Midbrain (tissue), 1 donor: Measurements from ENCODE around the gene NOL9.

ENCODE experiments used
- DNase-seq: peaks from one replicate; lab custom pipeline; 2025; lab: John Stamatoyannopoulos, UW

NOL9 gene

DNA sequence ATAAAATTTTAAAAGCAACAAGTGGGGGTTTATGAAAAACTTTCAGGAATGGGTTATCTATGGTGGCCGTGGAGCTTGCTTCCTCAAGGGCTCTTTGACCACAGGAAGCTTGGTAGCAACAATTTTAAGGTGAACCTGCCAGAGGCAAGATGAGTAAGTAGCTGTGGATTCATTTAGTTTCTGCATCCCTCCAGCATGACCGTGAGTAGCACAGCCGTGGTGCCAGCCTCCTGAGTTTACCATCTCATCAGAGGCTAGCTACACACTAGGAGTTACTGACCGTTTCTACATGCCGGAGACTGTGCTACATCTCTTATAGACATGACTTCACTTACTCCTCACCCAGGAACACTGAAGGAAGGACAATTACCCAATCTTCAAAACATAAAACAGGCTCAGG is 32.8 kb downstream of the NOL9 start:
- no peak for DNase-seq

- DNase-seq, result peak; percentile 65
Measured at GRCh38 chr1:6519935-6520671, 34.2 kb downstream of the NOL9 start.

DNA sequence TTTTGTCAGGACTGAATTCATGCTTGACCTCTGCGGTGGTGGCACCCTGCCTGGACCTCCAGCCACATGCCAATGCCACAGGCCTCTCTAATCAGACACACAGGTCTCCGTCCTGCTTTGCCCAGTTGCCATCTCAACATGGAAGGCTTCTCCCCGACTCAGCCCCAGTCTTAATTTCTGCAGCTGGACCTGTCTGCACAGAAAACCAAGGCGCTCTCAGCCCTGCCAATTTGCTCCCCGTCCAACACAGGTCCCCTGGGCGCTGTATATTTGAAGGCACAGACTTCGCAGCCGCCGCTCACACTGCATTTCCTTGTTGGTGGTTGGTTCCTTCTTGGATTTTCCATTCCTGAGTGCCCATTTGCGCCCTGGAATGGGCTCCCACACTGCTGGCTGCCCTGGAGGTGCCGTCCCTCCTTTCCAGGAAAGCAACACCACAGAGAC is 34.8 kb downstream of the NOL9 start:
- DNase-seq, result no peak

- no peak for DNase-seq
Measured at GRCh38 chr1:6517435-6517851, 36.9 kb downstream of the NOL9 start.

DNA sequence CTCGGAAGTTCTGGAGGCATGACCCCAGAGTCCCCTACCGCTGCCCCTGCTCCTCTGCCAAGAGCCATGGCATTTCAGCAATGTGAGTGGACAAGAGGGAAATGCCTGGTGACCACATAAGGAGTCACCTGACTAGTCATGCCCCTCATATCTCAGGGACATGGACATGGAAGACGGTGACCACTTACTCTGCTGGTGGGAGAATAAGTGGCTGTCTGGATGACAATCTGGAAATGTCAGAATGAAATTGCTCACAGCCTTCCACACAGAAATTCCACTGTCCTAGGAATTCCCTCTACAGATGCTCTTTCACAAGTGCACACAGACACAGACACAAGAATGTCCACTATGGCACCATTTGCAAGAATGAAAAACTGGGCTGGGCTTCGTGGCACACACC is 38.5 kb downstream of the NOL9 start:
- DNase-seq, result no peak

DNA sequence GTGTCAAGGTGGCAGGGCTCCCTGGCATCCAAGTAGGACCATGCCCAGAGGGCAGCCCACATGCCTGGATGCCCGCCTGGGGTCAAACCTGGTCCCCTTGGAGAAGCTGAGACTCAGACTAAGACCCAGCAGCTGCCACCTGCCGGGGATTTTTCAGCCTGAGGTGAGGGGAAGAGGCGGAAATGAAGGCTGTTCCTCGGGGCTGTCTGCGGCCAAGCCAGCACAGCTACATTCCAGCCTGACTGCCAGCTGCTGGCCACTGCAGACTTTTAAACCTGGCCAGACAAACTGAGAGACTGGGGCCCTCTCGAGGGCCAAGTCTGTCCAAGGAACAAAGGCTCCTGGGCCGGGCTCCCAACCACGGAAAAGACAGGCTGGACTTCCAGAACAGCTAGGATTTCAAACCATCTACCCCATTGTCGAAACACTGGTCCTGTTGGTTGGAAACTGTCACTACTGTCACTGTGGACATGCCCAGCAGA is 41.0 kb downstream of the NOL9 start:
- DNase-seq, result no peak

- DNase-seq, result no peak
Measured at GRCh38 chr1:6512908-6513280, 41.4 kb downstream of the NOL9 start.

DNA sequence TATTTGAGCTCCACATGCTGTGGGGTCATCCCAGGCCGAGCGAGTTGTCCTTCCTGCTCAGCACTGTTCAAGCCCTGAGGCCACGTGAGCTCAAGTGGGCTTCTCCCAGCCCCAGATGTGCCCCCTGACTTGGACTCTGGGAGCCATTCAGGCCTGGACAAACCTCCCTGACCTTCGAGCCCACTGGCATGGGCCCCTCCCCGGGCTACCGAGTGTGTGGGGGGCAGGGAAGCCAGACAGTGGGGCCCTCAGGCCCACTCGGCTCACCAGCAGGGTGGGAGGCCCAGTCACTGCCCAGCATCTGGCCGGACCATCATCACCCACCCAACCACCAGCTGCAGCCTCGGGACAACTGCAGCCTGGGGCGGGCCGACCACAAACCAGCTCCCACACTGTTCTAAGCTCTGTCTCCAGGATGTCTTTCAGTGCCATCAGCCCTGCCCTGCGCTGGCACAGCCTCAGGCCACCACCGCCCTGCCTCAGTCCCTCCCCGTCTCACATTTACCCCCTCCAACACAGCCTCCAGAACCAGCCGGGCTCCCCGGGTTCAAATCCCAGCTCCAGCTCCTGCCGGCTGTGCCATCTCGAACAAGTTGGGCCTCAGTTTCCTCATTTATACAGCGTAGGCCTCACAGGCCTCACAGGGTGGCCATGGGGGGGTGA is 41.9 kb downstream of the NOL9 start:
- no peak for DNase-seq

GRCh38 chr1:6511561-6512244 is 42.6 kb downstream of the NOL9 start:
- no peak for DNase-seq

- DNase-seq, result no peak
Measured at GRCh38 chr1:6511056-6511455, 43.3 kb downstream of the NOL9 start.

DNA sequence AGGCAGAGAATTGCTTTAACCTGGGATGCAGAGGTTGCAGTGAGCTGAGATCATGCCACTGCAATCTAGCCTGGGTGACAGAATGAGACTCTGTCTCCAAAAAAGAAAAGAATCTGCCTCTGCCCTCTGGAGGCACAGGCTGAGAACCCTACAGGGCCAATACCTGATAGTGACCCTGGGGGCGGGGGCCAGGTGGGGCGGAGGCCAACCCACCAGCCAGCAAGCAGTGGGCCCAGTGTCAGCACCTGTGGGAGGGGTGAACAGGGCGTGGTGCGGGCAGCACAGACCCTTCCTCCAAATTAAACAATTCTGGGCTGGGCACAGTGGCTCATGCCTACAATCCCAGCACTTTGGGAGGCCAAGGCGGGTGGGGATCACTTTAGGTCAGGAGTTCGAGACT is 43.8 kb downstream of the NOL9 start:
- no peak for DNase-seq

- peak; percentile 5 for DNase-seq
Measured at GRCh38 chr1:6509919-6510291, 44.4 kb downstream of the NOL9 start.

DNA sequence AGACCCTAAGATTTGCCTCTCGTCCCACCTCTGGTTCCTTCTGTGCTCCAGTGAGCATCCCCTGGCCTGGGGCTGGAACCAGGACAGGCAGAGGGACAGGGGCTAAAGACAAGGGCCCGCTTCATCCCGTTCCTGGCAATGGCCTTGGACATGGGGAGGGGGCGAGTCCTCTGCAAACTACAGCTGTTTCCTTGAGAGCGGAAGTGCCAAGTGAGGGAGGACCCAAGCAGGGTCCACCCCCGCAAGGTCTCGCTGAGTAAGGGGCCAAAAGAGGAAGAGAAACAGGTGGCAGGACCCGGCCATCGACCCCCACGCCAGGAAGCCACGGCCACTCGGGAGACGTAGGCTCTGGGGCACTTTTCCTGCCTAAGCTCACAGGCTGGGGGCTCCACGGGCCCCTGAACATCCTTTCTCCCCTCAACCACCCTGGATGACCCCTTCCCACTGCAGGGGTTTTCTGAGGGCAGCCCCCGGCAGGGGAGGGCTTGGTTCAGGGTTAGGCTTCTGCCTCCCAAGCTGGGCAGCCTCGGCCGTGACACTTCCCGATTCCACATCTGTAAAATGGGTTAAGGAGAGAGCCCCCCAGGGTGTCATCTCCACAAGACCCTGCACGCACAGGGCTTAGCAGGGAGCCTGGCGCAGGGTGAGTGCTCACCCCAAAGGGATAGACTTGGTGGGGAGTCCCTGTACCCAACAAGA is 44.9 kb downstream of the NOL9 start:
- no peak for DNase-seq

GRCh38 chr1:6508816-6509189 is 45.5 kb downstream of the NOL9 start:
- DNase-seq, result no peak

DNA sequence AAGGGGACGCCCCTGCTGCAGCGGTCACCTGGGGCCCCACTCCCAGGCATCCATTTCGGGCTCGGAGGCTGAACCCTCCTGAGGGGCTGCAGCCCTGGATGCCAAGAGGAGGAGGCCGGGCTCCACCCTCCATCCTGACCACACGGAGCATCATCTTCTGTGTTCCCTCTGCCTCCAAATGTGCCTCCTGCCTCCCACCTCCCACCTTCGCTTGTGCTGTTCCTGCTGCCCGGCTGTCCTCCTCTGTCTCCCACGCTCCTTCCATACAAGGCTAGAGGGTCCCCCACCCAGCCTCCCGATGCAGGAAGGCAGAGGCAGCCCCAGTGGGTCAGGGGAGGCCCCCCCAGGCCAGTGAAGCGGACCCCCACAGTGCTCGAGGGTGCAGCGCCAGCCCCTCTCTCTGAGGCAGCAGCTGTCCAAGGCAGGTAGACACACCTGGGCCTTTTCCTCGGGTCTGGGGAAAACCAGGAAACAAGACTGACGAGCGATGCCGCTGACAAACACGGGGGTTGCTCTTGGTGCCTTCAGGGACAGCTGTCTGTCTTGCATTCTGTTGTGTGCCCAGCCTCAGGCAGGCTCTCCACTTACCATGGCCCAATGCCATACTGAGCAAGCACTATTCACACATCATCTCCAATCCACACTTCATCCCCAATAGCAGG is 46.0 kb downstream of the NOL9 start:
- DNase-seq, result no peak

GRCh38 chr1:6507461-6507911 is 46.8 kb downstream of the NOL9 start:
- peak; percentile 12 for DNase-seq

DNA sequence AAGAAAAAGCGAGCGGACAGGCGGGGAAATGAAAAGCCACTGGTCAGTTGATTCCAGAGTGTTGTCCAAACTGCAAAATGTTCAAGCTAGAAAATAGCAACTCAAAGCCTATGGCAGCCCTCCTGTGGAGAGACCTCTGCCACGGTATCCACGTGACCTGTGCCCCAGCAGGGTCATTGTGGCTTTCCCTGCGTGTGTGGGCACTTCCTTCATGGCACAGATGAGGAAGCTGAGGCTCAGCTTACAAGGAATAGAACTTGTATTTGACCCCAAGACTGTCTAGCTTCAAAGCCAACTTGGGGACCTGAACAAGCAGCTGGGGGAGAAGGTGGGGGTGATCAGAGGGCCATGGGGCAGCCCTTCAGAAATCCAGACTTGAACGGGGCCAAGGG is 47.3 kb downstream of the NOL9 start:
- DNase-seq, result peak; percentile 17

GRCh38 chr1:6506210-6507036 is 47.9 kb downstream of the NOL9 start:
- no peak for DNase-seq

DNA sequence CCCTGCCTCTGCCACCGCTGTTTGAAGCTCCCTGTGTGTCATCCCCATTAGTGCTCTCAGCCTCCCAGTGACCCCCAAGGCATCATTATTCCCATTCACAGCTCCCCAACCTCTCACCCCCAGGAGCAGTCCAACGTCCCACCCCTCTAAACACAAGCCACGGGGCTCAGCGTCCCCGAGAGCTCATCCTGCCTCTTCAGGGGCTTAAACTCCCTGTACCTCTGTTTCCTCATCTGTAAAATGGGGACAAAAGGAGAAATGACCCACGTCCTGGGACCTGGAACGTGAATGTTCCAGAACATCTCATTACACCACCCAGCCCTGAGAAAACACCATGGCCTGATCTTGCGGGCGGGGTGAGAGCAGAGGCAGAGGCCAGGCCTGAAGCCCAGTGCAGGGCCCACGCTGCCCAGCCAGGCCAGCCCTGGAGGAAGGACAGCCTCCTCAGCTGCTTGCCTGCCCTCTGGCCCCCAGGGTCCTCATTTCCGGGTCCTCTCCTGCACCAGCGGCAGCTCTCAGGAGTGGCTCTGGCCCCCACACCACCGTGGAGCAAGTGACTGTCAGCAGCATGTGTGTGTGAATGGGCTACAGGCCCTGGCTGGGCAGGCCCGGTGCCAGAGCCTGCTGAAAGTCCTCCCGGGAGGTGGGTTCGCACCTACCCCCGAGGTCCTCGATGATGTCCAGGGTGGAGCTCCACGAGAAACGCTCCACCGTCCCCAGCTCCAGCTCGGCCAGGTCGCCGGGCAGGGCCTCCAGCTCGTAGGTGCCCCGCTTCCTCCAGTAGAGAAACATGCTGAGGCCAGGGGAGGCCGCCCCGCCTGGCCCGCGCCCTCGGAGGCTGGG is 48.7 kb downstream of the NOL9 start:
- DNase-seq, result no peak

GRCh38 chr1:6504887-6505286 is 49.4 kb downstream of the NOL9 start:
- DNase-seq, result no peak
